C4-2B (cell line): ENCODE measurements around the gene TEDC2.

Source experiments
- CTCF ChIP-seq: fragments of 450-650 bp; conservative IDR thresholded peaks from 2 replicates; pipeline ENCODE4 v1.5.1; 2017; ENCODE audit warnings: mild to moderate bottlenecking
- ZFX ChIP-seq: fragments of 450-650 bp; IDR thresholded peaks from 2 replicates; pipeline ENCODE4 v1.6.1; 2017

- TF ChIP-seq CTCF (no peak), ZFX (no peak)
These were observed 32.4 kb downstream of the TEDC2 start for GRCh38 chr16:2492292-2492691.
